H1 (cell line): Measurements from ENCODE around the gene RRH. TPM values are rescaled to one million over a fixed set of nuclear protein-coding genes. Genes with fewer than 3 reads are reported as not detected.

Source experiments
- CTCF ChIA-PET: fragments of 300-600 bp; sonication (Branson Sonifier 250); formaldehyde crosslinking; loops from one replicate; lab custom pipeline; 2021; ENCODE audit not compliant: partially characterized antibody; lab: Charles Lee
- POLR2A ChIA-PET: fragments of 300-600 bp; sonication (Branson Sonifier 250); formaldehyde crosslinking; loops from one replicate; lab custom pipeline; 2021; ENCODE audit warnings: inconsistent platforms; ENCODE audit not compliant: partially characterized antibody; lab: Charles Lee
- DNase-seq, 2 experiments: peaks; one replicate each; pipeline versions ENCODE4 v3.0.0 to v3.0.0-alpha.2; 2010 to 2022; ENCODE audit warnings: low spot score in 2 of 2, low read depth in 1 of 2, mixed read lengths in 1 of 2
- FAIRE-seq: peaks from 2 replicates; lab custom pipeline; 2011; peaks lifted over from hg19 to GRCh38; lab: Jason Lieb, UNC
- H2AFZ ChIP-seq: 2 replicates; pipeline ENCODE4 v1.8.1; 2012; ENCODE audit warnings: low read length, inconsistent platforms
- H2AK5ac ChIP-seq: 2 replicates; pipeline ENCODE4 v1.6.1; 2013; ENCODE audit warnings: low read depth, low read length
- H2BK120ac ChIP-seq: replicated peaks from 2 replicates; pipeline ENCODE3; 2013; ENCODE audit warnings: low read depth, low read length, inconsistent platforms
- H2BK12ac ChIP-seq: 2 replicates; pipeline ENCODE4 v1.6.1; 2013; ENCODE audit warnings: low read depth, low read length
- H2BK15ac ChIP-seq: 2 replicates; pipeline ENCODE4 v1.6.1; 2013; ENCODE audit warnings: low read length
- H2BK20ac ChIP-seq: 2 replicates; pipeline ENCODE4 v1.6.1; 2013; ENCODE audit warnings: low read length
- H2BK5ac ChIP-seq: 2 replicates; pipeline ENCODE4 v1.6.1; 2013; ENCODE audit warnings: low read depth, low read length
- H3K14ac ChIP-seq: 2 replicates; pipeline ENCODE4 v1.6.1; 2013; ENCODE audit warnings: inconsistent platforms; ENCODE audit not compliant: insufficient read length
- H3K18ac ChIP-seq: 2 replicates; pipeline ENCODE4 v1.6.1; 2013; ENCODE audit warnings: low read length; ENCODE audit errors: extremely low read depth
- H3K23ac ChIP-seq: 2 replicates; pipeline ENCODE4 v1.6.1; 2013; ENCODE audit warnings: inconsistent platforms; ENCODE audit not compliant: insufficient read length
- H3K23me2 ChIP-seq: 2 replicates; pipeline ENCODE4 v1.6.1; 2013; ENCODE audit warnings: low read depth, low read length
- H3K27ac ChIP-seq: 2 replicates; pipeline ENCODE4 v1.6.1; 2011; ENCODE audit warnings: low read depth, low read length, inconsistent platforms
- H3K27me3 ChIP-seq, 4 experiments: replicated peaks in 1 of 4; 1 replicate in 1 of 4; 2 replicates in 3 of 4; pipeline versions ENCODE4 v1.6.1 to v1.8.1; 2011 to 2013; ENCODE audit warnings: low read length in 3 of 4, mild to moderate bottlenecking in 3 of 4, inconsistent platforms in 2 of 4, mixed read lengths in 2 of 4, moderate library complexity in 1 of 4; ENCODE audit not compliant: control insufficient read depth in 3 of 4, insufficient read depth in 3 of 4; ENCODE audit errors: extremely low read depth in 1 of 4
- H3K36me3 ChIP-seq, 4 experiments: 2 replicates each; pipeline versions ENCODE4 v1.6.1 to v1.8.1; 2011 to 2013; ENCODE audit warnings: mild to moderate bottlenecking in 4 of 4, low read length in 3 of 4, moderate library complexity in 2 of 4, control low read depth in 1 of 4, inconsistent platforms in 1 of 4; ENCODE audit not compliant: insufficient read depth in 4 of 4, control insufficient read depth in 2 of 4
- H3K4ac ChIP-seq: replicated peaks from 2 replicates; pipeline ENCODE3; 2013; ENCODE audit warnings: low read length, low read depth, mixed read lengths, inconsistent platforms; ENCODE audit not compliant: insufficient read length
- H3K4me1 ChIP-seq, 4 experiments: replicated peaks in 1 of 4; 1 replicate in 1 of 4; 2 replicates in 3 of 4; pipeline versions ENCODE4 v1.6.1 to v1.8.1; 2011 to 2013; ENCODE audit warnings: low read length in 3 of 4, inconsistent platforms in 2 of 4, mixed read lengths in 1 of 4; ENCODE audit not compliant: insufficient read depth in 4 of 4, control insufficient read depth in 3 of 4
- H3K4me2 ChIP-seq, 2 experiments: 2 replicates each; pipeline versions ENCODE4 v1.6.1 to v1.8.1; 2011 to 2013; ENCODE audit warnings: low read depth in 2 of 2, low read length in 2 of 2, control low read depth in 1 of 2, inconsistent platforms in 1 of 2, mild to moderate bottlenecking in 1 of 2; ENCODE audit not compliant: insufficient read depth in 1 of 2
- H3K4me3 ChIP-seq, 4 experiments: fragments of 200-600, 300-600 bp in 1 of 4; sonication (generic), shearing (Covaris generic), sonication (Bioruptor Twin) in 1 of 4; 2 replicates each; pipeline versions ENCODE4 v1.5.1 to v1.8.1; 2011 to 2016; ENCODE audit warnings: low read length in 4 of 4, low read depth in 3 of 4, control low read depth in 2 of 4, inconsistent platforms in 2 of 4, mild to moderate bottlenecking in 2 of 4, mixed read lengths in 1 of 4, moderate library complexity in 1 of 4; ENCODE audit not compliant: insufficient read depth in 2 of 4; ENCODE audit errors: extremely low read depth in 1 of 4
- H3K56ac ChIP-seq: replicated peaks from 2 replicates; pipeline ENCODE3; 2013; ENCODE audit warnings: low read depth, mild to moderate bottlenecking, mixed read lengths, low read length, inconsistent platforms; ENCODE audit not compliant: insufficient read length
- H3K79me1 ChIP-seq: 2 replicates; pipeline ENCODE4 v1.6.1; 2013; ENCODE audit warnings: low read depth, low read length, control low read depth
- H3K79me2 ChIP-seq, 2 experiments: 2 replicates each; pipeline versions ENCODE4 v1.6.1 to v1.8.1; 2012 to 2013; ENCODE audit warnings: low read length in 2 of 2, mild to moderate bottlenecking in 2 of 2, inconsistent platforms in 1 of 2; ENCODE audit not compliant: insufficient read depth in 2 of 2, control insufficient read depth in 1 of 2
- H3K9ac ChIP-seq, 4 experiments: replicated peaks in 1 of 4; 1 replicate in 1 of 4; 2 replicates in 3 of 4; pipeline versions ENCODE4 v1.6.1 to v1.8.1; 2011 to 2013; ENCODE audit warnings: low read depth in 3 of 4, low read length in 3 of 4, control low read depth in 2 of 4, mild to moderate bottlenecking in 2 of 4, moderate library complexity in 2 of 4, inconsistent platforms in 1 of 4; ENCODE audit errors: extremely low read depth in 1 of 4
- H3K9me3 ChIP-seq, 2 experiments: 2 replicates each; pipeline versions ENCODE4 v1.6.1 to v1.8.1; 2012 to 2013; ENCODE audit warnings: mild to moderate bottlenecking in 2 of 2, moderate library complexity in 2 of 2, control low read depth in 1 of 2, inconsistent platforms in 1 of 2, low read depth in 1 of 2, low read length in 1 of 2, mixed read lengths in 1 of 2; ENCODE audit not compliant: insufficient read depth in 2 of 2
- H4K20me1 ChIP-seq, 2 experiments: replicated peaks in 1 of 2; 2 replicates each; pipeline versions ENCODE3 to v1.8.1; 2011 to 2013; ENCODE audit warnings: inconsistent platforms in 2 of 2, low read length in 2 of 2, mild to moderate bottlenecking in 1 of 2; ENCODE audit not compliant: insufficient read depth in 2 of 2, control insufficient read depth in 1 of 2
- H4K5ac ChIP-seq: 2 replicates; pipeline ENCODE4 v1.6.1; 2013; ENCODE audit warnings: low read length, low read depth, mixed read lengths, inconsistent platforms; ENCODE audit not compliant: insufficient read length
- H4K8ac ChIP-seq: 2 replicates; pipeline ENCODE4 v1.8.0; 2013; ENCODE audit warnings: mild to moderate bottlenecking, moderate library complexity, low read length, inconsistent platforms; ENCODE audit not compliant: insufficient read depth; ENCODE audit errors: extremely low read depth
- H4K91ac ChIP-seq: replicated peaks from 2 replicates; pipeline ENCODE3; 2013; ENCODE audit warnings: low read length, mixed read lengths, inconsistent platforms; ENCODE audit not compliant: insufficient read length
- CTCF ChIP-seq, 3 experiments: IDR thresholded peaks; 1 replicate in 2 of 3; 2 replicates in 1 of 3; pipeline versions ENCODE4 v1.5.1 to v1.6.1; 2011; ENCODE audit warnings: low read length in 3 of 3, mild to moderate bottlenecking in 3 of 3, inconsistent platforms in 2 of 3, low read depth in 1 of 3, moderate library complexity in 1 of 3; ENCODE audit not compliant: insufficient read depth in 1 of 3; ENCODE audit errors: control extremely low read depth in 1 of 3
- GTF2F1 ChIP-seq: IDR thresholded peaks from 2 replicates; pipeline ENCODE4 v1.6.1; 2012; ENCODE audit warnings: low read depth, low read length, improper control_type of control experiment, borderline replicate concordance
- KDM5A ChIP-seq: fragments of 200-600 bp; IDR thresholded peaks from 2 replicates; pipeline ENCODE4 v1.7.1; 2012; ENCODE audit warnings: mild to moderate bottlenecking, low read length, inconsistent platforms, mixed read lengths
- WGBS, 2 experiments: shearing (Covaris generic) in 1 of 2; methylation state at CpG; one replicate each; pipeline versions ENCODE4 v1.1.6 to v1.1.7; 2013 to 2015; ENCODE audit warnings: low lambda C conversion rate in 2 of 2, mixed read lengths in 2 of 2, inconsistent platforms in 1 of 2, low coverage in 1 of 2, missing lambda C conversion rate in 1 of 2; ENCODE audit not compliant: insufficient replicate concordance in 2 of 2, insufficient coverage in 1 of 2, insufficient read length in 1 of 2; ENCODE audit errors: extremely low coverage in 1 of 2, missing lambda C conversion rate in 1 of 2; 5-methylcytosine and 5-hydroxymethylcytosine counted together
- polyA plus RNA-seq, 7 experiments: library from polyadenylated mRNA; depleted of rRNA in 3 of 7; stranded (reverse) in 5 of 7; unstranded in 2 of 7; fragments of >200 nt in 5 of 7; fragments of 200-250 nt in 2 of 7; gene quantifications; 1 replicate in 5 of 7; 2 replicates in 1 of 7; 4 replicates in 1 of 7; pipeline versions ENCODE4 v1.2.1 to v1.2.3, GENCODE V29; 2011 to 2013; ENCODE audit warnings: missing spikeins in 2 of 7, mixed read lengths in 2 of 7
- total RNA-seq: library from RNA; stranded (reverse); fragmentation: NEBNext Ultra II Directional; extraction: Animal tissue kit (Norgen Biotek cat#: 25700); gene quantifications from 2 replicates; pipeline ENCODE4 v1.2.1, GENCODE V29; 2021

Gene RRH
- total and polyA plus RNA-seq, 2 of the 8 experiments (the other 6 are each of a cell fraction or from before 2014, with no cell fraction given), result 0.38 TPM; not detected in 1

- no peak overlapping the region for H4K5ac ChIP-seq
- DNase-seq, result no peak
- H3K9ac ChIP-seq, result no peak overlapping the region
- H3K56ac ChIP-seq, result no peak overlapping the region
- no peak overlapping the region for H3K4ac ChIP-seq
- no peak overlapping the region for H2AFZ ChIP-seq
- no peak overlapping the region for H2BK15ac ChIP-seq
- no peak for TF ChIP-seq CTCF (IDR thresholded peaks at IDR 0.05; ENCODE audit: control extremely low read depth in 1 of 3, insufficient read depth in 1 of 3, low read depth in 1 of 3, low read length in 3 of 3)
- no peak for TF ChIP-seq KDM5A
- TF ChIP-seq GTF2F1, result no peak
- POLR2A ChIA-PET, result no interaction called here
- no peak overlapping the region for H2BK5ac ChIP-seq
- H3K23ac ChIP-seq, result no peak overlapping the region
- H3K9me3 ChIP-seq, result no peaks in the 10 kb centered on the region
- H3K23me2 ChIP-seq, result no peaks in the 10 kb centered on the region
- H2BK120ac ChIP-seq, result no peak overlapping the region
- H3K79me2 ChIP-seq, result no peaks in the 10 kb centered on the region
- H3K18ac ChIP-seq, result no peak overlapping the region
- no peak for FAIRE-seq
- H2BK12ac ChIP-seq, result no peak overlapping the region
- H2AK5ac ChIP-seq, result no peak overlapping the region
- H3K14ac ChIP-seq, result no peak overlapping the region
- H3K27me3 ChIP-seq, result no peaks in the 10 kb centered on the region
- H3K79me1 ChIP-seq, result no peaks in the 10 kb centered on the region
- H4K8ac ChIP-seq, result no peak overlapping the region
- no peak overlapping the region for H2BK20ac ChIP-seq
- no peaks in the 10 kb centered on the region for H4K20me1 ChIP-seq
- WGBS, 2 experiments, result 93% methylated on average over 1 of the region's 1 CpG; no CpG with 5 or more reads in 1 of the 2 experiments
- H3K27ac ChIP-seq, result no peak overlapping the region
- no peaks in the 10 kb centered on the region for H3K4me1 ChIP-seq
- H4K91ac ChIP-seq, result no peak overlapping the region
- CTCF ChIA-PET, result no interaction called here
- H3K4me3 ChIP-seq, result no peak overlapping the region
- H3K36me3 ChIP-seq, result no peaks in the 10 kb centered on the region
- H3K4me2 ChIP-seq, result no peak overlapping the region
Measured at GRCh38 chr4:109786846-109787245, 40.9 kb upstream of the RRH start.
